ENCODE results near the gene TNFAIP8L1.

Gene TNFAIP8L1

DNA sequence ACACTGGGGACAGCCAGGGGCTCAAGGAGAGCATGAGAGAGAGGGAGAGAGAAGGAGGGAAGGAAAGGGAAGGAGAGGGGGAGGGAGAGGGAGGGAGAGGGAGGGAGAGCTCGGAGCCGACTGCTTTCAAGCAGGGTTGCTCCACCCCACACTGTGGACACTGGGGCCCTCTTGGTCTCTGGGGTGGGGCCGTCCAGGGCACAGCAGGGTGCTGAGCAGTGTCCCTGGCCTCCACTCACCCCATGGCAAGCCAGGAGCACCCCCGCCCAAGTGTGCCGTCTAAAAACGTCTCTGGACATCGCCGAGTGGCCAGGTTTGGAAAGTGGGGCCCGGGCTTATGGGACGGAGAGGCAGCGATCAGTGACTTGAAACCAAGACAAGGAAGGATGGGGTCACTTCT, 63.4 kb downstream of the TNFAIP8L1 start:
- DNase-seq (ENCODE audit: low read depth) = no peak

DNA sequence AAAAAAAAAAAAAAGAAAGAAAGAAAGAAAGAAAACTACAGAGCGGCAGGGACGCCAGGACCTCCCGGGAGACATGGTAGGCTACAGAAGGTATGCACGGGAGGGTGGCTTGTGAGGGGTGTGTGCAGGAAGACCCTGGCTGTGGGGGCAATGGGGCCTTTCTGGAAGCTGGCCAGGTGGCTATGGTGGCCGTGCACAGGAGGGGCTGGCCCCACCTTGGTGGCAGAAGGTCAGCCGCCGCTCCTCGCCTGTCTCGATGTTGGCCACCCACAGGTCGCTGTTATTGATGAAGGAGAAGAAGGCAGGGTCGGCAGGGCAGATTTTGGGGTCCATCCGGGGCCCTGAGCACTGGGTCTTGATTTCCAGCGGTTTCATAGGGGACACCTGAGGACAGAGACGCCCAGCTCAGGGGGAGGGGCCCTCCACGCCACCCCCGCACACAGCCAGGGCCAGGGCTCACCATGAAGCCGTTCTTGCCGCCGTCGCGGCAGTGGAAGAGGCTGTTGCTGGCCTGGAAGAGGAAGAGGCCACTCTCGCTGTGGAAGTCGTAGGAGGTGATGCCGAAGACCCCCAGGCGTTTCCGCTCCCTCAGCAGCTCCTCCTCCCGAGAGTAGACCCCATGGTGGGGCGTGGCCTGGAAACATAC, 64.5 kb downstream of the TNFAIP8L1 start:
- DNase-seq (ENCODE audit: low read depth) = no peak

DNA sequence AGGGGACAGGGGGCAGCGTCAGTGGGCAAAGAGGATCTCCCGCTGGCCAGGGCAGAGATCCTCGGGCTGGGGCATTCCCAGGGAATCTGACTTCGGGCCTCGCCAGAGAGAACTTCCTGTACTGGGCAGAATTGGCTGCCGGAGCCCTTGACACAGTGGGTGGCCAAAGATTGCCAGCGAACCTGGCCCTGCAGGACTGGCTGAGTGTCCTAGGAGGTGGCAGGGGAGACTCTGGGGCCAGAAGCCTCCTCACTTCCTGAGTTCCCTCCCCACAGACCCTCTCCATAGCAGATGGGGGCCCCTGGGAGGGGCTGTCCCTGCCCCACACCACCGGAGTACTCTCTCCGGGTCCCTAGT, 65.0 kb downstream of the TNFAIP8L1 start:
- DNase-seq (ENCODE audit: low read depth) = no peak

All from GM04503 (cell line).